Right lung (tissue), 5 donors: Measurements from ENCODE around the gene RPL27. TPM values are rescaled to one million over a fixed set of nuclear protein-coding genes. Genes with fewer than 3 reads are reported as not detected.

Source experiments
- DNase-seq, 2 donors: peaks; one replicate each; pipeline ENCODE4 v3.0.0-alpha.2; 2013
- polyA plus RNA-seq, 5 donors: library from polyadenylated mRNA; unstranded; fragments of 120-200 nt; gene quantifications; one replicate each; pipeline versions ENCODE4 v1.2.1 to v1.2.3, GENCODE V29; 2013; ENCODE audit warnings: inconsistent platforms in 1 of 5, low replicate concordance in 1 of 5; ENCODE audit not compliant: insufficient read length in 5 of 5, insufficient read depth in 1 of 5

Gene RPL27
- polyA plus RNA-seq, 5 donors, result 1,519 to 2,134 (median 1,704) TPM

GRCh38 chr17:43018008-43018853 lies 20.0 kb downstream of the RPL27 start:
- no peak for DNase-seq

GRCh38 chr17:43018932-43019331 lies 20.7 kb downstream of the RPL27 start:
- DNase-seq, result no peak

- DNase-seq, result no peak
Observed at GRCh38 chr17:43019418-43019817, 21.2 kb downstream of the RPL27 start.

GRCh38 chr17:43020030-43020621 lies 21.9 kb downstream of the RPL27 start:
- no peak for DNase-seq

- peak in 1 of 2 donors; percentile 46 for DNase-seq
Observed at GRCh38 chr17:43020789-43021740, 22.8 kb downstream of the RPL27 start.

GRCh38 chr17:43021741-43022512 lies 23.7 kb downstream of the RPL27 start, which contains the start of gene VAT1:
Gene VAT1, minus strand, starts transcription at chr17:43022385. Its CDS starts 63 bp downstream, at chr17:43022322.
- DNase-seq, result peak; percentile 80 to 83

- peak; percentile 87 to 91 for DNase-seq
Observed at GRCh38 chr17:43024407-43025289, 26.4 kb downstream of the RPL27 start, which contains the start of gene RND2. Gene RND2, plus strand, starts transcription at chr17:43025231. Its CDS starts 117 bp downstream, at chr17:43025348.

- DNase-seq, result no peak
Observed at GRCh38 chr17:43025290-43025657, 27.1 kb downstream of the RPL27 start.

GRCh38 chr17:43025766-43026537 lies 27.7 kb downstream of the RPL27 start:
- DNase-seq, result no peak

- DNase-seq, result no peak
Observed at GRCh38 chr17:43026595-43026994, 28.4 kb downstream of the RPL27 start.

- DNase-seq, result no peak
Observed at GRCh38 chr17:43027091-43028032, 29.1 kb downstream of the RPL27 start.

- no peak for DNase-seq
Observed at GRCh38 chr17:43028221-43028861, 30.1 kb downstream of the RPL27 start.

GRCh38 chr17:43030137-43030767 lies 32.0 kb downstream of the RPL27 start:
- no peak for DNase-seq

GRCh38 chr17:43031666-43032065 lies 33.4 kb downstream of the RPL27 start:
- DNase-seq, result no peak

- no peak for DNase-seq
Observed at GRCh38 chr17:43033948-43034881, 36.0 kb downstream of the RPL27 start.

- DNase-seq, result no peak
Observed at GRCh38 chr17:43034894-43035293, 36.7 kb downstream of the RPL27 start.
